HL-60 (cell line): ENCODE measurements around the gene CLCN3.

ENCODE experiments used
- DNase-seq, 2 experiments: peaks; one replicate each; pipeline ENCODE4 v3.0.0-alpha.2; 2010 to 2020; ENCODE audit warnings: low read depth in 1 of 2, low spot score in 1 of 2
- H3K27ac ChIP-seq: fragments of 250-450 bp; sonication (Bioruptor Pico); replicated peaks from 2 replicates; pipeline ENCODE4 v1.5.1; 2020; ENCODE audit warnings: mild to moderate bottlenecking, moderate library complexity
- H3K27me3 ChIP-seq: fragments of 250-450 bp; sonication (Bioruptor Pico); 2 replicates; pipeline ENCODE4 v1.5.1; 2021; ENCODE audit warnings: mild to moderate bottlenecking, moderate library complexity; ENCODE audit not compliant: insufficient read depth, poor library complexity, severe bottlenecking
- H3K4me3 ChIP-seq: replicated peaks from 2 replicates; pipeline ENCODE4 v1.5.1; 2011; ENCODE audit warnings: mild to moderate bottlenecking, control low read depth, low read length; ENCODE audit not compliant: insufficient read depth
- CTCF ChIP-seq: IDR thresholded peaks from one replicate; pipeline ENCODE4 v1.5.1; 2011; ENCODE audit warnings: low read length, control low read depth, inconsistent platforms; ENCODE audit not compliant: insufficient read depth
- GABPA ChIP-seq: IDR thresholded peaks from 2 replicates; pipeline ENCODE4 v1.6.1; 2012; ENCODE audit warnings: low read depth
- POLR2AphosphoS5 ChIP-seq: IDR thresholded peaks from 2 replicates; pipeline ENCODE4 v1.6.1; 2012; ENCODE audit warnings: low read depth
- REST ChIP-seq: IDR thresholded peaks from 2 replicates; pipeline ENCODE4 v1.6.1; 2012; ENCODE audit warnings: low read depth; ENCODE audit not compliant: insufficient replicate concordance
- SPI1 ChIP-seq: IDR thresholded peaks from 2 replicates; pipeline ENCODE4 v1.6.1; 2012; ENCODE audit warnings: low read depth, mild to moderate bottlenecking, borderline replicate concordance

Gene CLCN3

GRCh38 chr4:169756971-169757574 is 136.7 kb downstream of the CLCN3 start:
- TF ChIP-seq SPI1 (no peak), POLR2AphosphoS5 (no peak), REST (no peak), GABPA (no peak), CTCF (no peak)
- Histone ChIP-seq H3K27me3 (no peaks in the 10 kb centered on the region), H3K27ac (peak overlapping the region; percentile 73)

GRCh38 chr4:169757575-169758184 is 137.3 kb downstream of the CLCN3 start, which contains the start of gene HPF1:
TSS of gene HPF1 (minus strand) at chr4:169757944. CDS start at chr4:169757877, 67 bp downstream.
- TF ChIP-seq SPI1 (no peak), GABPA (peak; percentile 77), CTCF (no peak), REST (peak; percentile 57), POLR2AphosphoS5 (peak; percentile 59; the same call in 1 of the 2 replicates)
- peak within 1 kb of the TSS; percentile 65 for H3K4me3 ChIP-seq
- peak within 1 kb of the TSS; percentile 73 for H3K27ac ChIP-seq
- peak; percentile 77 to 93 for DNase-seq
- H3K27me3 ChIP-seq: no peaks in the 10 kb centered on the region

More at GRCh38 chr4:169756971-169757574, 136.7 kb downstream of the CLCN3 start:
- DNase-seq: no peak
- H3K4me3 ChIP-seq: peak overlapping the region; percentile 65

GRCh38 chr4:169758401-169758962 is 138.1 kb downstream of the CLCN3 start:
- no peak overlapping the region for H3K4me3 ChIP-seq
- no peak overlapping the region for H3K27ac ChIP-seq
- H3K27me3 ChIP-seq: no peaks in the 10 kb centered on the region
- DNase-seq: no peak
- TF ChIP-seq GABPA (no peak), CTCF (no peak), POLR2AphosphoS5 (no peak), REST (no peak), SPI1 (no peak)
